Skin epidermis (tissue), 12 donors: ENCODE results near the gene CD63.

Source experiments
- H3K27ac ChIP-seq, 21 experiments: fragments of 200-600 bp; sonication (generic) in 11 of 21; one replicate each; pipeline ENCODE4 v1.5.0; 2020; ENCODE audit warnings: mild to moderate bottlenecking in 3 of 21, inconsistent platforms in 2 of 21, moderate library complexity in 2 of 21
- H3K4me3 ChIP-seq, 7 experiments: fragments of 200-600 bp; sonication (generic) in 2 of 7; one replicate each; pipeline ENCODE4 v1.5.0; 2020; ENCODE audit warnings: inconsistent platforms in 2 of 7, mild to moderate bottlenecking in 2 of 7, moderate library complexity in 1 of 7

CD63 gene

GRCh38 chr12:55741931-55742680 is 13.3 kb upstream of the CD63 start:
- peak overlapping the region in 2 of 7 experiments; percentile 49 to 61 for H3K4me3 ChIP-seq

GRCh38 chr12:55739025-55739378 is 10.2 kb upstream of the CD63 start:
- Histone ChIP-seq H3K4me3 (peak overlapping the region in 3 of 7 experiments; percentile 50 to 57 (median 55)), H3K27ac (peak overlapping the region in 5 of 21 experiments; percentile 71 to 84 (median 80))

More at GRCh38 chr12:55741931-55742680, 13.3 kb upstream of the CD63 start:
- H3K27ac ChIP-seq = peak overlapping the region in 3 of 21 experiments; percentile 42 to 59 (median 56)

- H3K27ac ChIP-seq = peak overlapping the region in 20 of 21 experiments; percentile 33 to 90 (median 74)
Observed at GRCh38 chr12:55738123-55739024, 9.6 kb upstream of the CD63 start.

GRCh38 chr12:55737581-55738122 is 8.8 kb upstream of the CD63 start:
- Histone ChIP-seq H3K27ac (peak overlapping the region in 20 of 21 experiments; percentile 24 to 90 (median 74)), H3K4me3 (peak overlapping the region in 2 of 7 experiments; percentile 55 to 57)

More at GRCh38 chr12:55738123-55739024, 9.6 kb upstream of the CD63 start:
- peak overlapping the region; percentile 36 to 57 (median 45) for H3K4me3 ChIP-seq

GRCh38 chr12:55736780-55737580 is 8.2 kb upstream of the CD63 start:
- Histone ChIP-seq H3K27ac (peak overlapping the region in 11 of 21 experiments; percentile 35 to 90 (median 80)), H3K4me3 (no peak overlapping the region)

- no peak overlapping the region for H3K4me3 ChIP-seq
- H3K27ac ChIP-seq = no peak overlapping the region
Observed at GRCh38 chr12:55736076-55736475, 7.3 kb upstream of the CD63 start.

GRCh38 chr12:55734595-55734994 is 5.8 kb upstream of the CD63 start:
- H3K27ac ChIP-seq = no peak overlapping the region
- H3K4me3 ChIP-seq = no peak overlapping the region

GRCh38 chr12:55733858-55734257 is 5.0 kb upstream of the CD63 start:
- no peak overlapping the region for H3K27ac ChIP-seq
- H3K4me3 ChIP-seq = no peak overlapping the region

GRCh38 chr12:55733021-55733555 is 4.3 kb upstream of the CD63 start:
- Histone ChIP-seq H3K27ac (no peak overlapping the region), H3K4me3 (no peak overlapping the region)

- H3K27ac ChIP-seq = peak overlapping the region in 1 of 21 experiments; percentile 13
- H3K4me3 ChIP-seq = no peak overlapping the region
Observed at GRCh38 chr12:55732288-55732687, 3.5 kb upstream of the CD63 start.

GRCh38 chr12:55729819-55730818 is 1.3 kb upstream of the CD63 start:
- peak overlapping the region; percentile 87 to 100 (median 98) for H3K27ac ChIP-seq
- H3K4me3 ChIP-seq = peak overlapping the region; percentile 68 to 92 (median 78)

- peak overlapping the region; percentile 87 to 100 (median 98) for H3K27ac ChIP-seq
Observed at GRCh38 chr12:55728186-55728938, 447 bp downstream of the CD63 start.

GRCh38 chr12:55727643-55728185 is 1.1 kb downstream of the CD63 start:
- peak overlapping the region; percentile 87 to 100 (median 98) for H3K27ac ChIP-seq

More at GRCh38 chr12:55728186-55728938, 447 bp downstream of the CD63 start:
- peak overlapping the region; percentile 68 to 92 (median 78) for H3K4me3 ChIP-seq

GRCh38 chr12:55726971-55727370 is 1.8 kb downstream of the CD63 start:
- H3K27ac ChIP-seq = peak overlapping the region in 19 of 21 experiments; percentile 14 to 100 (median 98)
- H3K4me3 ChIP-seq = peak overlapping the region; percentile 68 to 92 (median 78)

More at GRCh38 chr12:55727643-55728185, 1.1 kb downstream of the CD63 start:
- H3K4me3 ChIP-seq = peak overlapping the region; percentile 68 to 92 (median 78)

- Histone ChIP-seq H3K4me3 (no peak overlapping the region), H3K27ac (peak overlapping the region in 1 of 21 experiments; percentile 12)
Observed at GRCh38 chr12:55725556-55725955, 3.3 kb downstream of the CD63 start.

GRCh38 chr12:55724940-55725309 is 3.9 kb downstream of the CD63 start:
- Histone ChIP-seq H3K27ac (peak overlapping the region in 1 of 21 experiments; percentile 29), H3K4me3 (no peak overlapping the region)
